C1 segment of cervical spinal cord (tissue), 14 donors: ENCODE data around the gene WFDC8.
"Not testable (repeated sequence)": the region's sequence is repeated elsewhere in the genome, so short reads cannot be mapped to it uniquely, and the experiment has no call there.

Source experiments
- DNase-seq, 14 donors: peaks; one replicate each; lab custom pipeline; 2025; lab: John Stamatoyannopoulos, UW

The WFDC8 gene

GRCh38 chr20:45579184-45579583 lies at the start of gene WFDC8:
WFDC8 (minus strand) TSS chr20:45579284; CDS start chr20:45579247, 37 bp downstream.
- no peak for DNase-seq

DNA sequence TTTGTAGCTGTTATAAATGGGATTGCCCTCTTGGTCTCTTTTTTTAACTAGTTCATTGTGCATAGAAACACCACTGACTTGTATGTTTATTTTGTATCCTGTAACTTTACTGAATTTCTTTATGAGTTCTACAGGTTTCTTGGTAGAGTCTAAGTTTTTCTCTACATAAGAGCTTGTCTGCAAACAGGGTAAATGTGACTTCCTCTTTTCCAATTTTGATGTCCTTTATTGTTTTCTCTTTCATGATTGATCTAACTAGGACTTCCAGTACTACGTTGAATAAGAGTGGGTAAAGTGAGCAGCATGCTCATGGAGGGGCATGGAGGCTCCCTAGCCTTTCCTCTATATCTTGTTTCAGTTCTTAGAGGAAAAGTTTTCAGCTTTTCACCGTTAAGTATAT lies 47.5 kb upstream of the WFDC8 start:
- no peak for DNase-seq

DNA sequence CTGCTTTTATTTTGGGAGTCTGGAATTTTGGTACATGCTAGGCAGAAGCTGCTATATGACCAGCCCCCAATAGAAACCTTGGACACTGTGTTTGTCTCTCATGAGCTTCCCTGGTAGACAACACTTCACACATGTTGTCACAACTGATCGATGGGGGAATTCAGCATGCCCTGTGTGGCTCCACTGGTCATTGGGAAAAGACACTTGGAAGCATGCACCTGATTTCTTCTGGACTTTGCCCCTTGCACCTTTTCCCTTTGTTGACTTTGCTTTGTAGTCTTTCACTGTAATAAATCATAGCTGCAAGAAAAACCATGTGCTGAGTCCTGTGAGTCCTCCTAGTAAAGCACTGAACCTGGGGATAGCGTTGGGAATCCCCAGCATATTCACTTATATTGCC lies 42.5 kb upstream of the WFDC8 start:
- DNase-seq, result no peak

DNA sequence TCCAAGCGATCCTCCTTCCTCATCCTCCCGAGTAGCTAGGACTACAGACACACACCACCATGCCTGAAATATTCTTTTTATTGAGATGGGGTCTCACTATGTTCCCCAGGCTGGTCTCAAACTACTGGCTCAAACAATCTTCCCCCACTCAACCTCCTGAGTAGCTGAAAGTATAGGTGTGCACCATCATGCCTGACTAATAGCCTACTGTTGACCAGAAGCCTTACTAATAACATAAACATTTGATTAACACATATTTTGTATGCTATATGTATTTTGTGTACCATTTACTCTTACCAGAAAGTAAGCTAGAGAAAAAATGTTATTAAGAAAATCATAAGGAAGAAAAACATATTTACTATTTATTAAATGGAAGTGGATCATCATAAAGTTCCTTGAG lies 38.5 kb upstream of the WFDC8 start:
- DNase-seq, result no peak

DNA sequence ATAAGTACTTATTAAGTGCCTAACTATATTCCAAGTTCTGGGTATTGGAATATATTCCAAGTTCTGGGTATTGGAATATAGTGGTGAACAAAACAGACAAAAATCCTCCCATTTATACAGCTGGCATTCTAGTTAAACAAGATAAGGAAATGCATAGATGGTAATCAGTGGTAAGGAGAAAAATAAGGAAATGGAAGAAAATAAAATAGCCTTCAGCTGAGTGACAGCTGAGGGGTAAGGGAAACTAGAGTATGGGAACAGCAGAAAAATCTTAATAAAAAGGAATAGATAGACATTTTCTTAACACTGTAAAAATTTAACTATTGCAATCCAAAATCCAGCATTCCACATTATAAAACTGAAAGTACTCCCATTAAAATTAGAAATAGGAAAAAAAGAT lies 33.2 kb upstream of the WFDC8 start:
- no peak for DNase-seq

GRCh38 chr20:45611054-45611453 lies 32.0 kb upstream of the WFDC8 start:
- no peak for DNase-seq

GRCh38 chr20:45607810-45608209 lies 28.7 kb upstream of the WFDC8 start:
- no peak for DNase-seq

DNA sequence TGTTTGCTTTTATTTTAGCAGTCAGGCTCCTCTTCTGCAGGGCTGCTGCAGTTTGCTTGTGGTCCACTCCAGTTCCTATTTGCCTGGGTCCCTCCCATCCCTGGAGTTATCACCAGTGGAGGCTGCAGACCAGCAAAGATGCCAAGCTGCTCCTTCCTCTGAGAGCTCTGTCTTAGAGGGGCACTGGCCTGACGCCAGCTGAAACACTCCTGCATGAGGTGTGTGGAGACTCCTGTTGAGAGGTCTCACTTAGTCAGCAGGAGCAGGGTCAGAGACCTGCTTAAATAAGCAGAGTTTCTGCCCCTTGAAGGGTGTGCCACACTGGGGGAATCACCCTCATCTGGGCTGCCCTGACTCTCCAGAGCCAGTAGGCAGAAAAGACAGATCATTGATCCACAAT lies 16.2 kb upstream of the WFDC8 start:
- DNase-seq, result no peak

GRCh38 chr20:45593498-45593897 lies 14.4 kb upstream of the WFDC8 start:
- DNase-seq, result no peak

GRCh38 chr20:45592574-45593189 lies 13.6 kb upstream of the WFDC8 start:
- DNase-seq, result no peak

DNA sequence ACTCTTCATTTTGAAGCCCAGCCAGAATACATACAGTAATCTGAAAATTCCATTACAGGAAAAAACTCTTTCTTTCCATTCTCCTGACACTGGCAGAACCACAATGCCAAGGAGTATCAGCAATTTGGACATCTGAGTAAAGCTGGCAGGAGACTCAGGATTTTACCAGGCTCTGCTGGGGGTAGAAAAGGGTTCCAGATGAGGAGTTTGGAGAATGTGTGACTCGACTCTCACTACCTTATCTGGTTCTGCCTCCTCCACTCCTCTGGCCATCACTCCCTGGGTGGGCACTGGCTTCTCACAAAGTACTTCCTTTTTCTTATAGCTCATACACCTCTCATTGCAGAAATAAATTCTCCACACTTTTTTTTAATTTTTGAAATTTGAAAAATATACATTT lies 10.6 kb upstream of the WFDC8 start:
- DNase-seq, result no peak

DNA sequence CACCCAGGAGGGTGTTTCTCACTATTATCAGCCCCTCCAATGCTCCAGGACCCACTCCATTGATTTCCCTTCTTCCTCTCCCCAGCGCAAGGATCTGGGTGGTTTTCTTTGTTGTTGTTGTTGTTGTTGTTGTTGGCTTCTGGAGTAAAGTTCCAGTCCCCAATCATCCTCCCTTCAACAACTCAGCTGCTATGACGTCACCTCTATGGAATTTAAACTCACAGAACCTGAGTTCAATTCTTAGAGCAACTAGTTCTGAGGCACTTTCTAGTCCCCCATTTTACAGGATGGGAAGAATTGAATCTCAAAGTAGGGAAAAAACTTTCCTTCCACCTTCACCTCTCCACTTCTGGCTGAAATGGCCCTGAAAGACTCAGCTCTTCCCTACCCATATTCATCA lies 9.7 kb upstream of the WFDC8 start:
- DNase-seq, result no peak

DNA sequence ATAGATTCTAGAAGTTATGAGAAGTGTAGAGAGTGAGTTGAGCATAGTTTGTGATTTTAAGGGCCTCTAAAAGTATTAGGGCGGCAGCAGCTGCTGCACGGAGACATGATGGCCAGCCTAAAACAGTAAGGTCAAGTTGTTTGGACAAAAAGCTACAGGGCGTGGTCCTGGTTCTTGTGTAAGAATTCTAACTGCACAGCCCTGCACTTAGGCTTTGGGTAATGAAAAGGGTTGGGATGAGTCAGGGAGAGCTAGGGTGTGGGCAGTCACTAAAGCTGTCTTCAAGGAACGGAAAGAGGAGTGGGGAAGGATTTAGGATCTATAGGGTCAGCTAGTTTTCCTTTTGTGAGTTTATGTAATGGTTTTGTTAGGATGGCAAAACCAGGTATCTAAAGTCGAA lies 6.9 kb upstream of the WFDC8 start:
- DNase-seq, result not testable (repeated sequence)

- DNase-seq, result not testable (repeated sequence)
These were observed 5.2 kb upstream of the WFDC8 start for GRCh38 chr20:45584294-45584693.

DNA sequence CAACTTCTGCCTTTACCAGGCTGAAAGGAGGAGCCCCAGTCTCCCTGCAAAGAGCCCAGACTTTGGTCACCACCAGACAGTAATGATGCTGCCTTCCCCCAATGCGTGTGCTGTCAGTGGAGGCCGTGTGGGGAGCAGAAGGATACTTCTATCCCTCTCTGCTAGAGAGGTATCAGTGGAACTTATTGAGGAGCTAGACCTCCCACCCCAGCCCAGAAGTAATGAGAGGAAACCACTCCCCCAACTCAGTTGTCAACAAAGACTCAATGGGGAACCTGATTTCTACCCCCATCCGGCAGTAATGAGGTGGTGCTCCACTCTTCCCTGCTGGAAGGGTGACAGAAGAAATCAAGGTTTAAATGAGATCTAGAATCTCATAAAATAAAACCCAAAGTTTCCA lies 4.4 kb upstream of the WFDC8 start:
- DNase-seq, result no peak

DNA sequence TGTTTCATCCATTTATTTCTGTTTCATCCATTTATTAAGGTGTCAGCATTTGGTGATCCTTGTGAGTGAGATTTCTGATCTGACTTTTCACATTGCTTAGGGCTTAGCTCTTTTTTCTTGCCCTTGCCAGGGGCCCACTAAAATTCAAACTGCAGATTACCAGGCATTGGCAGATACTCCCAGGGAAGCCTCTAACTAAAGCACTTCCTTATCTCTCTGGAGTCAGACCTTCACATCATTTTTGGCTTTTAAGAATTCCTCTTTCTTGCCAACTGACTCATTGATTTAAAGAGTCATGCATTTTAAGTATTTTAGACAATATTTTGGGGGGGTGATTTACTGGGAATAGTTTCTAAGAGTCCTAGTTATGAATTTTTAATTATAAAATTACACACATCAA lies 2.6 kb upstream of the WFDC8 start:
- no peak for DNase-seq

GRCh38 chr20:45578231-45578630 lies 853 bp downstream of the WFDC8 start:
- DNase-seq, result no peak

GRCh38 chr20:45576995-45577394 lies 2.1 kb downstream of the WFDC8 start:
- no peak for DNase-seq

DNA sequence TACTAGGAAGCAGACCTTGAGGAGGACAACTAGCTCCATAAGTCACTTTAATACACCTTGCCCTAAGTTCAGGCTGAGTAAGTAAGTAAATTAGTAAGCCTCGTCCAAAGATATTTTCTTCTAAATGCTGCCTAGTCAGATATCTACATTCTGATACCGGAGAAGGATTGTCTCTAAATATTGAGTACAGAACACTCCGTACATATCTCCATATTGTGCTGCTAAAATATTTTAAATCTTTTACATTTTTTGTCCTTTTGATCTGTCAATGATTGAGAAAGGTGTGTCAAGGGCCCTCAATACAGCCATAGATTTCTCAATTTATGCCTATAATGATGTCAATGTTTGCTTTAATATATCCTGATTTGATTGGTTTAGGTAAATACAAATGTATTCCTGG lies 3.2 kb downstream of the WFDC8 start:
- no peak for DNase-seq

DNA sequence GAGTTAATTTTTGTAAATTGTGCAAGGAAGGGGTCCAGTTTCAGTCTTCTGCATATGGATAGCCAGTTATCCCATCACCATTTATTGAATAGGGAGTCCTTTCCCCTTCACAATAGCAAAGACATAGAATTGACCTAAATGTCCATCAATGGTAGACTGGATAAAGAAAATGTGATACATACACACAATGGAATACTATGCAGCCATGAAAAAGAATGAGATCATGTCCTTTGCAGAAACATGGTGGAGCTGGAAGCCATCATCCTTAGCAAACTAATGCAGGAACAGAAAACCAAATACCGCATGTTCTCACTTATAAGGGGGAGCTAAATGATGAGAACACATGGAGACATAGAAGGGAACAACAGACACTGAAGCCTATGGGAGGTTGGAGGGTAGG lies 9.4 kb downstream of the WFDC8 start:
- DNase-seq, result not testable (repeated sequence)

DNA sequence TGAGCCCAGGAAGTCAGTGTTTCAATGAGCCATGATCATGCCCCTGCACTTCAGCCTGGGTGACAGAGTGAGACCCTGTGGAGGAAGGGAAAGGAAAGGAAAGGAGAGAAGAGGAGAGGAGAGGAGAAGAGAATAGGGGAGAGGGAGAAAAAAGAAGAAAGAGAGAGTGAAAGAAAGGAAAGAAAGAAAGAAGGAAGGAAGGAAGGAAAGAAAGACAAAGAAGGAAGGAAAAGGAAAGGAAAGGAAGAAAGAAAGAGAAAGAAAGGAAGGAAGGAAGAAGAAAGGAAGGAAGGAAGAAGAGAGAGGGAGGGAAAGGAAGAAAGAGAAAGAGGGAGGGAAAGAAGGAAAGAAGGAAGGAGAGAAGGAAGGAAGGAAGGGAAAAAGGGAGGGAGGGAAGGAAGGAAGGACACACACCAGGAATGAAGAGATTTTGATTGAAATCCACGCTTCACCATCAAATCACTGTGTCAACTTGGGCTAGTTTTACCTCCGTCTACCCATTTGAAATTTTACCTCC lies 14.3 kb downstream of the WFDC8 start:
- DNase-seq, result no peak

DNA sequence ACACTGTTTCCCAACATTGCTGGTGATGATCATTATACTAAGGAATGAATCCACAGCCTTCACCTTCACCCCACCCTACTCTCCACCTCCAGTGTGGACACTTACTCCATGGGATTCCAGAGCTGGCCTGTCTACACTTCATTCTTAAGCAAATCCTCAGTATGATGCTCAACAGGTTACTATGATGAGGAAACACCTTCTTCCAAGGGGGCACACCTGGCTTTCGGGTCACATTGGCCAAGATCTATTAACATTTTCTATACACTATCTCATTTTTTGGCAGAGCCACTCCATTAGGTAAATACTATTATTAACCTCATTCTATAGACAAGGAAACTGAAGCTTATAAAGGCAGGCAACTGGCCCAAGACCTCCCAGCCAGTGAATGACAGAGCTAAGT lies 23.9 kb downstream of the WFDC8 start:
- DNase-seq, result no peak

GRCh38 chr20:45552456-45552855 lies 26.6 kb downstream of the WFDC8 start:
- no peak for DNase-seq

DNA sequence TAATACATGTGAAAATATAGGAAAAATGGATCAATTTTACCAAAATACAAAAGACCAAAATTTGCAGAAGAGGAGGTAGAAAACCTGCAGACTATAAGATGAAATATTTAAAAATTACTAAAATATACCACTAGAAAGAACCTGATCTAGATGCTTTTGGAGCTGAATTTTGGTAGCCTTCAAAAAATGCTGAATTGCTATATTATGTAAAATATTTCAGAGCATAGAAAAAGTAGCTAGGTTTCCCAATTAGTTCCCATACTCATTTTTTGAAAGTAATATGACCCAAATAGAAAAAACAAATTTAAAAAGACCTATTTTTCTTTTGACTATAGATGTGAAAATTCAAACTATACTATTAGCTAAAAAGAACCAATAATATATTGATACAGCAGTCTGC lies 28.3 kb downstream of the WFDC8 start:
- DNase-seq, result no peak
